Activated gamma-delta T cell (primary cell): ENCODE data around the gene GRK6.

Source experiments
- DNase-seq: peaks from one replicate; lab custom pipeline; 2025; lab: John Stamatoyannopoulos, UW

The GRK6 gene

GRCh38 chr5:177440211-177440989, 13.9 kb downstream of the GRK6 start:
- no peak for DNase-seq

GRCh38 chr5:177440990-177441780, 14.7 kb downstream of the GRK6 start:
- DNase-seq = no peak

- DNase-seq = no peak
These were observed 15.8 kb downstream of the GRK6 start for GRCh38 chr5:177442066-177442826.

GRCh38 chr5:177443144-177443983, 16.9 kb downstream of the GRK6 start:
- DNase-seq = no peak

GRCh38 chr5:177444106-177445051, 17.9 kb downstream of the GRK6 start:
- DNase-seq = no peak

GRCh38 chr5:177445052-177445916, 18.8 kb downstream of the GRK6 start:
- no peak for DNase-seq

- no peak for DNase-seq
These were observed 19.4 kb downstream of the GRK6 start for GRCh38 chr5:177445917-177446199.

GRCh38 chr5:177446200-177447065, 20.0 kb downstream of the GRK6 start, which contains the start of gene PRR7:
TSS of gene PRR7 (plus strand) at chr5:177446814. CDS start at chr5:177455068, 8,254 bp downstream.
- DNase-seq = peak; percentile 63

GRCh38 chr5:177447066-177447610, 20.7 kb downstream of the GRK6 start:
- DNase-seq = peak; percentile 66

GRCh38 chr5:177447611-177448243, 21.3 kb downstream of the GRK6 start:
- DNase-seq = no peak

- DNase-seq = no peak
These were observed 21.9 kb downstream of the GRK6 start for GRCh38 chr5:177448244-177448950.

- no peak for DNase-seq
These were observed 22.9 kb downstream of the GRK6 start for GRCh38 chr5:177449140-177450061.

GRCh38 chr5:177450667-177451424, 24.4 kb downstream of the GRK6 start:
- DNase-seq = no peak

GRCh38 chr5:177452688-177453638, 26.5 kb downstream of the GRK6 start:
- DNase-seq = no peak
